Activated effector memory CD4-positive, alpha-beta T cell treated with anti-CD3 and anti-CD28 coated beads, Interleukin-2, amount 50 U/mL, for 16 hours (primary cell): ENCODE data around the gene PRSS3.
"Not testable (repeated sequence)": the region's sequence is repeated elsewhere in the genome, so short reads cannot be mapped to it uniquely, and the experiment has no call there.

Experiments used
- DNase-seq: peaks from one replicate; pipeline ENCODE4 v3.0.0-alpha.2; 2020

The PRSS3 gene

DNA sequence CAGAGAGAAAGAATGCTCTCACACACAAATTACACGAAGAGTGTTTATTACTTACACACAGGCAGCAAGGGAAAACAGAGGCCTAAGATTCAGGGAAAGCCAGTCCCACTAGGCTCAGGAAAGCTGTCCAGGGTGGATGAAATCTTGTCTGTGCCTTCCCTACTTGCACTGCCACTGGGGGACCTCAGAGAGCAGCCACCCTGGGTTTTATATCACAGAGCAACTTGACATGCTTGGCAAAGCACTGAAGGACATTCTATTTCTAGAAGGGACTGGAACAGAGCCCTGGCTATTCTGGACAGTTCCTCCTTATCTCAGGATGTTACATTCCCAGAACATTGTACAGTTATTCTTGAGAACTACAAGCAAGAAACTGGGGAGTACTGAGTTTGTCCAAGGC is 7.5 kb upstream of the PRSS3 start:
- no peak for DNase-seq

DNA sequence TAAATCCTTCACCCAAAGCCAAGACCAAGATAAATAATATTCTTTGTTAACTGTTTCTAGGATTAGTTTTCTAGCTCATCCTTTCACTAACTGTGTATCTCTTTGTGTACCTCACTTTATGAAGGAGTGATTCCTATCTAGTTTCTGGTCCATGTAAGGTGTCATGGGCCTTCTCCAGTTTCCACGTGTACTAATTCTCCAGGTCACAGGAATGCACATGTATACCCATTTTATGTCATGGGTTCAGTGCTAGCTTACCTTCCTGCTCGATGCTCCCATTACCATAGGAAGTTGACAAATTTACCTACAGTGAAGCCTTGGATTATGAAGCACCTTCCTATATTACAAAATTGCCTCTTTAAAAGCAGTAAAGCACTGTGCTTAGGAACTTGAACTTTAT is 5.9 kb upstream of the PRSS3 start:
- not testable (repeated sequence) for DNase-seq

DNA sequence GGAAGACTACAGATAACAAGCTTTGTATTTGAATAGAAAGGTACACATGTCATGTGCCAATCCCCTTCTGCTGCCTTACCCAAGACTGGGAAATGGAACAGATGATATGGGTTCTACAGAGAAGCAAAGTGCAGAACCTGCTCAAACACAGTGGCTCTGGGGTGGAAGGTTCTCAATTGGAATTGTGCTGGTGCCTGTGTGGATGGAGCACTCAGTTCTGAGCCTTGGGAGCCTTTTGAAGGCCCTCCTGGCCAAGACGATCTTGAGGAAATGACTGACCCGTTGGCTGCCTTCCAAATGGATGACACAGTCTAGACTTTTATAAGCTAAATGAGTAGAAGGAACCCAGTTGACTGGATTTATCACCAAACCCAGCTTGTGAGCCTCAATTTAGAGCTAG is 4.2 kb upstream of the PRSS3 start:
- DNase-seq, result no peak

DNA sequence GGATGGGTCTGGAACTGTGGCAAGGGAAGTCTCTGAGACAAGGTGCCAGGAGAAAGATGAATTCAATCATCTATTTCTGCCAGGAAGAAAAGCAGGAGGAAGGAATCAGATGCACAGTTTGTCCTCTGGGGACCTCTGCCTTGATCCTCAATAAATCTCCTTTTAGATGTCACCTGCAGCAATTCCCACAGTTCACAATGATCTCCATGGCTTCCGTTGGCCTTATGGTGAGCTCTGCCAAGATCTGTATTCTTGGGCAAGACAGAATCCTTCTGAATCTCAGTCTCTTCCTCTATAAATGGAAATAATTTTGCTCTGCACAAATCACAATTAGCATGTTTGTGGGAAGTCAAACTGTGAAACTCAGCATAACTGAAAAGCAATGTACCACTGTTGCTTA is 1.9 kb upstream of the PRSS3 start:
- DNase-seq, result not testable (repeated sequence)

DNA sequence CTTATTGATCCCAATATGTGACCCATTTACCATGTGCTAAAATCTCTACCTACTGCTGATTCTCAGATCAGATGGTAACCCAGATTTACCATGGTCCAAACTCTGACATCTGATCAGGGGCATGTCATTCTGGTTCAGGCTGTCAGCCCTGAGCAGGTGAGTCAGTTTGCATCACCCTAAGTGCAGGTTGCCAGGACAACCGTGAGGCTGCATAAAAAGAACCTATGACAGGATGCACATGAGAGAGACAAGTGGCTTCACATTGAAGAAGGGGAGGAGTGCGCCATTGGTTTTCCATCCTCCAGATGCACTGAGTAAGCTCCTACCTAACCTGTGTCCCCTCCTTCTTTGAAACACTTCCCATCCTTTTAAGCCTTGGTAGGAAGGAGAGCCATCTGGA is 801 bp upstream of the PRSS3 start:
- DNase-seq, result no peak

DNA sequence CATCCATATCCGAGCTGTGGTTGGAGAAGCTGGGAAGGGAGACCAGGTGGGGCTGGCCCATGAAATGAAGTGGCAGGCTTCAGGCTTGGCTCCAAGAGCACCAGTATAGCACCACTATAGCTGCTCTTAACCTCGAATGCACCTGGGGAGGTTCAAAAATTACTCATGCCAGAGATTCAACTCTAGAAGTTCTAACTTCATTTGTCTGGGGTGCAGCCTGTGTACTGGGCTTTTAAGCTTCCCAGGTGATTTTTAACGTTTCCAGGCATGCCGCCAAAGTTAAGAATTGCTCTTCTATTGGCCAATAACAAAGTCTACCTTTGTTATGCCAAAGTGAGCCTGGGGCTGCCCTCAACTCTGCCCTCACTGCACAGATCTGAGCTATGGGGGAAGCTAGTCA is 458 bp downstream of the PRSS3 start:
- DNase-seq, result no peak

DNA sequence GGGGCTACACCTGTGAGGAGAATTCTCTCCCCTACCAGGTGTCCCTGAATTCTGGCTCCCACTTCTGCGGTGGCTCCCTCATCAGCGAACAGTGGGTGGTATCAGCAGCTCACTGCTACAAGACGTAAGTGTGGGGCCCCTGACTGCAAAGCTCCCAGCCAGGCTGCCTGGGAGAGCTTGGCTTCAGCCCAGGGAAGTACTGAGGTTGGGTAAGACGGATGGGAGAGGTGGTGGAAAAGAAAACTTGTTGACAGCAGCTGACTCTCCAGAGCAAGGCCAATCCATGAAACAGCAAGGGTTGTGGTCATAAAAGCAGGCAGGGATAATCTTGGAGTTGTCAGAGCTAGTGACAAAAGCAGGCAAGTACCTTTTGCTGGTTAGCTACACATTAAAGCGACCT is 1.3 kb downstream of the PRSS3 start:
- DNase-seq, result not testable (repeated sequence)

DNA sequence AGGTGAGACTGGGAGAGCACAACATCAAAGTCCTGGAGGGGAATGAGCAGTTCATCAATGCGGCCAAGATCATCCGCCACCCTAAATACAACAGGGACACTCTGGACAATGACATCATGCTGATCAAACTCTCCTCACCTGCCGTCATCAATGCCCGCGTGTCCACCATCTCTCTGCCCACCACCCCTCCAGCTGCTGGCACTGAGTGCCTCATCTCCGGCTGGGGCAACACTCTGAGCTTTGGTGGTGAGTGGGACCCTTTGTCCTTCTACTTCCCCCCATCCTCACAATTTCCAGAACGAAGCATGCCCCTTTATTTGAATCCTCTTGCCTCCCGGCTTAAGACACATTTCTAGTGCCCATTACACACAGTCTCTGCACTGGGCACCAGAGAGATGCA is 2.5 kb downstream of the PRSS3 start:
- DNase-seq, result no peak

DNA sequence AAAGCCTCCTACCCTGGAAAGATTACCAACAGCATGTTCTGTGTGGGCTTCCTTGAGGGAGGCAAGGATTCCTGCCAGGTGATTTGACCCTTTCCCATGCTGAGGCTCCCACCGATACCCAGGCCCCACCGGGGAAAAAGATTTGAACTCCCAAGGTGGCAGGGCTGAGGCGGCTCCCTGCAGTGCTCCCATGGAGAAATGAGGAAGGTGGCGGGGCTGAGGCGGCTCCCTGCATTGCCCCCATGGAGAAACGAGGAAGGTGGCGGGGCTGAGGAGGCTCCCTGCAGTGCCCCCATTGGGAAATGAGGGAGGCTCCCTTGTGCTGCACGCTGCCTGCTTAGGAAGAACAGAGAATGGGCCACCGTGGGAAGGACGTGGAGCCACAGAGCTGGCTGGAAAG is 3.2 kb downstream of the PRSS3 start:
- no peak for DNase-seq

DNA sequence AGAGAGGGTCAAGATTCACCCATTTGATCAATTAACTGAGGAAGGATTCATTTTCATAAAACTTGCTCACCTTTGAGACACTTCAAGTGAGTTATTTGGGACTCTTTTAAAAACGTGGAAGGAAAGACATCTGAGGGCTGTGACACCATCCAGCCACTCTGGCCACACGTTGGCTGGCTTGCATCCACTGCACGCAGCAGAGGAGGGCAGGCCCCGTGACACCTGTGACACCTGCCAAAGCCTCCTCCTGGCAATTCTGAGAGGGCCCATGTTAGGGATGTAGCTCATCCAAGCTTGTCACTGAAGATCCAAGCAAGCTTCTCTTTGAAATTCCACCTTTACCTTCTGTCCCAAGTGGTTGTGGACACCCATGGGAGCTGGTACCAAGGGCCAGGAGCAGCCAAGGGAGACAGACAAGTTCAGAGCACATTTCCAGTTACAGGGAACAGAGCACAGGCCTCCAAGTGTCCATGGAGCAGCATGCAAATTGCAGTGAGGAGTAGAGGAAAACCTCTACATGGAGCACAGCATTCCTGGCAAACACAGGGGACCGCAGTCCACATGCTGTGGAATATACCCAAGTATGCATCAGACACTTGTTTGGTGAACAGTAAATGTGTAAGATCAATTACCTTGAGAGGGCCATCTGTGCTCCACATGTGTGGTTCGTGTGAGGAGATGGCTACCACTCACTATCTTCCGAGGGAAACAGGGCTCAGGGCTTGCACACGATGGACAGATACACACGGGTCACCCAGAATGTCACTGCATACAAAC is 4.8 kb downstream of the PRSS3 start:
- DNase-seq, result no peak

DNA sequence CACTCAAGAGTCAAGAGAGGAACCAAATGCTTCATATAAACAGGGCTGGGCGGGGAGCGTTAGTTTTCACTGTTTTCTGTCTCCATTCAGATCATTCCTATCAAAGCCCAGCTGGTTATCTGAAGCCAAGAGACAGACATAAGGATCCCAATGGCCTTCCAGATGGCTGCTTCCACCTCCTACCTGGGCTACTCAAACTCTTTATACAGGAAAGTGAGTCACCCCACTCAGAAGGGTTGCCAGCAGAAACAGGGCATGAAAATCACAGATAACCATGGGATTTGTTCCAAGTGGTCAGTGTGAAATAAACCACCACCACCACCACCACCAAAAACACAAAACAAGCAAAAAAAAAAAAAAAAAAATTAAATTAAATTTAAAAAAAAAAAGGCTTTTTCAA is 5.5 kb downstream of the PRSS3 start:
- no peak for DNase-seq

DNA sequence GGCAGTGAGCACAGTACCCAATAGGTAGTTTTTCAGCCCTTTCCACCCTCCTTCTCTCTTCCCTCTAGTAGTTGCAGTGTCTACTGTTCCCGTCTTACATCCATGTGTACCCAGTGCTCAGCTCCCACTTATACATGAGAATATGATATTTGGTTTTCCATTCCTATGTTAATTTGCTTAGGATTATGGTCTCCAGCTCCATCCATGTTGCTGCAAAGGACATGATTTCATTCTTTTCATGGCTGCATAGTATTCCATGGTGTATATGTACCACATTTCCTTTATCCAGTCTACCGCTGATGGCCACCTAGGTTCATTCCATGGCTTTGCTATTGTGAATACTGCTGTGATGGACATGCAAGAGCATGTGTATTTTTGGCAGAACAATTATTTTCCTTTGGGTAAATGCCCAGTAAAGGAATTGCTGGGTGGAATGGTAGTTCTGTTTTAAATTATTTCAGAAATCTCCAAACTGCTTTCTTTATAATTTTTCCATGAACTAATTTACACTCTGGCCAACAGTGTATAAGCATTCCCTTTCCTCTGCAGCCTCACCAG is 6.7 kb downstream of the PRSS3 start:
- not testable (repeated sequence) for DNase-seq

DNA sequence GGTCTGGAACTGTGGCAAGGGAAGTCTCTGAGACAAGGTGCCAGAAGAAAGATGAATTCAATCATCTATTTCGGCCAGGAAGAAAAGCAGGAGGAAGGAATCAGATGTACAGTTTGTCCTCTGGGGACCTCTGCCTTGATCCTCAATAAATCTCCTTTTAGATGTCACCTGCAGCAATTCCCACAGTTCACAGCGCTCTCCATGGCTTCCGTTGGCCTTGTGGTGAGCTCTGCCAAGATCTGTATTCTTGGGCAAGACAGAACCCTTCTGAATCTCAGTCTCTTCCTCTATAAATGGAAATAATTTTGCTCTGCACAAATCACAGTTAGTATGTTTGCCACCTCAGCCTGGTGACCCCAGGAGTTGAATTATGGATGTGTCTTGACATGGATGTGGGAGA is 8.8 kb downstream of the PRSS3 start:
- DNase-seq, result not testable (repeated sequence)

DNA sequence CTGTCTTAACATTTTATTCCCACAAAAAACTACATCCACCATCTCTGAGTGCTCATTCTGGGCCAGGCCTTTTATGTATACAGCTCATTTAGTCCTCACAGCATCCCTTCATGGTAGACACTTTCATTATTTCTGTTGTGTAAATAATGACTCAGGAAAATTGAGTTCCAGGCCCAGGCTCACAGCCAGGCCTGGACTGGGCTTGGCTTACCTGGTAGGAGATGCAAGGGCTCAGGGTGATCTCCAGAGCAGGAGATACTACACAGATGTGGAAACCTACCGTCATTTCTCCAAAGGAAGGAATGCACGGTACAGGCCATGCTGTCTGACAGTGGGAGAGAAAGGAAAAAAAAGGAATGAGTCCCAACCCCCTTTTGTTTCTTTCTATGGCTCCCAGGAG is 11.8 kb downstream of the PRSS3 start:
- DNase-seq, result not testable (repeated sequence)

DNA sequence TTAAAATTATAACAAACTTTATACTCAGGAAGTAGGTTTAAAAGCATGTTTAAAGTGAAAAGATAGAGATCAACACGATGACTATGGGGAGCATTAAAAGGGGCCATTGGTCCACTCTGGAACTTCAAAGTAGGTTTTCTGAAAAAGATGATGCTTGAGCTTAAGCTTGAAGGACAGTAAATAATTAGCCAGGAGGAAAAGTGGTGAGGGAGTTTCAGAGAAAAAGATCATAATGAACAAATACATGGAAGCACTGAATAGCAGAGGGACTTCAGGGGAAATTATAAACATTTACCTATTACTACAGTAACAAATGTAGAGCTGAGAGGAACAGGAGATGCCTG is 13.6 kb downstream of the PRSS3 start:
- not testable (repeated sequence) for DNase-seq

DNA sequence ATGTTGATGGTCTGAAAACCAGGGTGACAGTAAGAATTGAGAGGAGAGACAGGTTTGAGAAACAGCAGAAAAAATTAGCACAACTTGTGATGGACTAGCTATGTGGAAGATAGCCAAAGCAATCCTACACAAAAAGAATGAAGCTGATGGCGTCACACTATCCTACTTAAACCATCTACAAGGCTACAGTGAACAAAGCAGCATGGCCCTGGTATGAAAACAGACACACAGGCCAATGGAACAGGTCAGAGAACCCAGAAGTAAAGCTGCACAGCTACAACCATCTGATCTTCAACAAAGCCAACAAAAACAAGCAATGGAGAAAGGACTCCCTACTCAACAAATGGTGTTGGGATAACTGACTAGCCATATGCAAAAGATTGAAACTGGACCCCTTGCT is 14.1 kb downstream of the PRSS3 start:
- no peak for DNase-seq

DNA sequence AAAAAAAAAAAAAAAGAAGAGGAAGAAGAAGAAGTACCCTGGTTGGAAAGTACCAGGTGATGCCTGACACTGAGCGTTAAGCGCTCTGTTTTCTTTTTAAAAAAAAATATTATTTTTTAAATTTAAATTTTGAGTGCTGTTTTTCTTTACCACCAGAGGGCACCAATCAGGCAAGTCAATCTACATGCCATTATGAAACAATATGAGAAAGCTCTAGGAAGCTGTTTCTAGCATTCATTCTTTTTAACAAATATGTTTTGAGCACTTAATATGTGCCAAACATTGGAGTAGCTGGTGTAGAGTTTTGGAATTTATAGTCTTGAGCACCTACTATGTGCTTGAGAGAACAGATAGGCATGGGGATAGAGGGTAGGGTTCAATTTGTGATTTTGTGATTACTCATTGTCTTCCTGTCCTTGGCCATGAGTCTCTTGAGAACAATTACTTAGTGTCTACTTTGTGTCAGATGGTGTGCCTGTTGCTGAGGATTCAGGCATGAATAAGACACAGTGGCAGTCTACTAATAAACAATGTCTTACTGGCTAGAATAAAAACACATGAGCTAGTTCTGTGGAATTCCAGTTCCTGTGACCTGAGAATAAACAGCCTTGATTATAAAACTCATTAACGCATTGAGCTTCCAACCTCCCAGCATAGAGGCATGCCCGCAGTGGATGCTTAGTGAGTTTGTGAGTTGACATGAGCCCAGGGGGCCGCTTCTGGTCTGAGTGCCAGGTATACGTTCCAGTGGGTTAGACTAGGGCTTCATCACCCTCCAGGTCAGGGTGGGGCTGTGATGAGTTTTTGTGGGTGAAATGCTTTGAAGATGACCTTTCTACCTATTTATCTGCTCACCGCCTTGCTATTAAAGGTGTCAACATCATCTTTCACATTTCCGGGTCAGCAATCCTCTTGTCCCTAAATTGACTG is 18.6 kb downstream of the PRSS3 start:
- no peak for DNase-seq

DNA sequence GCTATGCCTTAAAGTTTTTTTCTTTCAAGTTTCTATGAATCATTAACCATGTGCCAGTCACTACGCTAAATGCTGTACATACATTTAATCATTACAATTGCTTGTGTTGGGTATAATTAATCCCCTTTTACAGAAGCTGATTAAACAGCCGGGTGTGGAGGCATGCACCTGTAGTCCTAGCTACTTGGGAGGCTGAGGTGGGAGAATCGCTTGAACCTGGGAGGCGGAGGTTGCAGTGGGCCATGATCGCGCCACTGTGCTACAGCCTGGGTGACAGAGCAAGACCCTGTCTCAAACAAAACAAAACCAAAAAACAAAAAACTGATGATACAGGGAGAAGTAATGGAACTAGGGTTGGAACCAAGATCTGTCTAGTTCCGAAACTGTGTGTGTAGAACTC is 20.4 kb downstream of the PRSS3 start:
- DNase-seq, result no peak

DNA sequence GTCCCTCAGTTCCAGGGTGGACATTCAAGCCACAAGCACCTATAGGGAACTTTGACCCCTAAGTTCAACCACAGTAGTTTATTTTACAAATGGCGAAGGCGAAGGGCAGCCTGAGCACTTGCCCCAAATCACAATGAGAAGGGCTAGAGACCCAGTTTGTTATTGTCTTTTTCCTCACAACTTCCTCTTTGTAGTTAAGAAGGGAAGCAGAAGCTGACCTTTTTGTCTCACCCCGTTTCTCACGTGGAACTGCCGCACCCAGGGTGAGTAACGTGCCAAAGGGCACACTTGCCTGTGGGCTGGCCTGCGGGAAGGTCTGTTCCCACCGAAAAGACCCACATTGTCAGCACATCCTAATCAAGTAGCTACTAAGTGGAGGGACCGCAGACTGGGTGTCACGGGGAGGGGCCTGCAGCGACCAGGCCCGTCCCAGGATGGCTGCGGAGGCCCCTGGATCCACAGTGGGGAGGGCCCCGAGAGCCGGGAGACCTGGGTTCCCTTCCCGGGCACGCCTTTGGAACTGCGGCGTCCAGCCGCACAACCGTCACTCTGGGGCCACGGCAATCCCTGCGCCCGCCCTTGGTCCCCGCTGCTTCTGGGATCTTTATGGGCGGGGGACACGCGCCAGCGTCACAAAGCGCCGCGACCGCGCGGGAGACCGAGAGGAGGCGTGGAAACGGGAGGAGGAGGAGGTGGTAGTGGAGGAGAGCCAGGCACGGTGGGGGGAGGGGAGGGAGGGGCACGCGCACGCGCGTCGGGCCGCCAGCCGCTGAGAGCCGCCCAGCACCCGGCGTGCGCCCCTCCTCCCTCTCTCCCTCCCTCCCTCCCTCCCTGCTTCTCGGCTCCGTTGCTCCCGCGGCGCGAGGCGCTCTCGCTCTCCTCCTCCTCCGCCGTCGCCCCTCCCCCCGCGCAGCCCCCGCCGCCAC is 21.2 kb downstream of the PRSS3 start, which contains the start of gene UBE2R2:
TSS of gene UBE2R2 (plus strand) at position 834 of the 926 bp plus-strand sequence. CDS start 598 bp downstream, outside the sequence.
- peak; percentile 96 for DNase-seq

DNA sequence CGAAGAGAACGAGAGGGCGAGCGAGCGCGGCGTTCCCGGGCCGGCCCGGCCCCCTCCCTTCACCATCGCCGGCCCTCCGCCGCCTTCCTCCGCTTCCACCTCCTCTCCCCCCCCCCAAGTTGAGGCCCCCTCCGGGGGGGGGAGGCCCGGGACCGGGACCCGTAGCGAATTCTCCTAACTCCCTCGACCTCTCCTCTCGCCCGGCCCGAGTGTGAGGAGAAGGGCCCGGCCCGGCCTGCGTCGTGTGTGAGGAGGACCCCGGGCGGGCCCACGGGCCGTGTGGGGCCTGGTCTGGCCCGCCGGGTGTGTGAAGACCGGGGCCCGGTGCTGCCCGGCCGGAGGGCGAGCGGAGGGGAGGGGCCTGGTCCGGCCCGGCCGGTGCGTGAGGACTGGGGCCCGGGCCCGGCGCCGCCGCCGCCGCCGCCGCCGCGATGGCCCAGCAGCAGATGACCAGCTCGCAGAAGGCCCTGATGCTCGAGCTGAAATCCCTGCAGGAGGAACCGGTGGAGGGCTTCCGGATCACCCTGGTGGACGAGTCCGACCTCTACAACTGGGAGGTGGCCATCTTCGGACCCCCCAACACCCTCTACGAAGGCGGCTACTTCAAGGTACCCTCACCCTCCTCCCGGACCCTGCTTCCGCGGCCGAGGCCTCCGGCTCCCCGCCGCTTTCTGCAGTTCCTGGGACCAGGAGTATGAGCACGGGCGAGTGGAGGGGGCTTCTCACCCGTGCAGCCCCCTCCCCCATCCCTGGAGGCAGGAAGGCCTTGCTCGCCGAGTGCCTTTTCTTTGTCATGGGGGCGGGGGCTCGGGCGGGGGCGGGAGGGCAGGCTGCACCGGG is 22.2 kb downstream of the PRSS3 start:
- peak; percentile 80 for DNase-seq

DNA sequence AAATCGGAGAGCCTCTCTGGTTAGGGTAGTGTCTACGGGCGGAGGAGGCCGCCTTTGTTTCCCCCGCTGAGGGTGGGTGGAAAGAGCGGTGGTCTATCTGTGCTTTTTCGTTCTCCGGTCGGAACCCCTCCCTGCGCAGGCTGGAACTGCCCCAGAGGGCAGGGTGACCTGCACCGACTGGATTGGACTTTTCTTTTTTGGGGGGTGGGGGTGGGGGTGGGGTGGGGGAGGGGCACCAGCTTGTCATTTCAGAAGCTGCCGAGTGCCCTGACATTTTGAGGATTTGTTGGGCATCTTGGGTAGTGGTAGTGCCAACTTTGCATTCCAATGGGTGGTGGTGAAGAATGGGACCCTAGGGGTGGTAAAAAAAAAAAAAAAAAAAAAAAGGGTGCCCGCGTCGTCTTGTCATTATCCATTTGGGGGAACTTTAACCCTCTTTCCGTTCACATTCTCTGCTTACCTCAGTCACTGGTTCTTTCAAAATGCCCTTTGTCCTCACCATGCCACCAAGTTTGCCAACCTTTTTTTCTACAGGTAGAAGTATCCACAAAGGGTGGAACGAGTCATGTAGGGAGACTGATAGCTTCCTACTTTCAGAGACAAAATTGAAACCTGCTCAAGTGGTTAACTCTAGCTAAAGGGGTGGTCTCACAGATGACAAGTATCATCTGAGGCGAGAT is 22.9 kb downstream of the PRSS3 start:
- no peak for DNase-seq
